ENCODE data around the gene DCTN2.

Gene DCTN2

DNA sequence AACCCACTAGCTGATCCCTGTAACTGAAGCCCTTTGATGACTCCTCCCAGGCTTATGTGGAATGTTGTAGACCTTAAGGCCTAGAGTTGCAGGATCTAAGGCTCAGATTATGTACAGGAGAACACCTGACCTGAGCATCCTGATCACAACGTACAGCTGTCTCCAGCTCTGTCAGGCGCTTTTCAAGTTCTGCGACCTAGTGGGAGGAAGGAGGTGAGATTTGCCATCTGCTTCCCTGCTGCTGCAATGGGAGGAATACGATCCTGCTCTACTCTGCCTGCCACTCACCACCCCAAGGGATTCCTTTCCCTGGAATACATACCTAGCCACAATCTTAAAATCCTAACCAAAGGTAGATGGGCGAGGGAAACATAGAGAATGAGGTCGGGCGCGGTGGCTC is 13.9 kb downstream of the DCTN2 start:
- Histone ChIP-seq H3K27me3 (no peaks in the 10 kb centered on the region), H3K4me3 (ENCODE audit: low read depth, low read length) (no peak overlapping the region), H3K4me1 (no peaks in the 10 kb centered on the region), H3K36me3 (peaks cover 63% of the 10 kb centered on the region), H3K9me3 (no peaks in the 10 kb centered on the region)
- TF ChIP-seq, protein P1, sequence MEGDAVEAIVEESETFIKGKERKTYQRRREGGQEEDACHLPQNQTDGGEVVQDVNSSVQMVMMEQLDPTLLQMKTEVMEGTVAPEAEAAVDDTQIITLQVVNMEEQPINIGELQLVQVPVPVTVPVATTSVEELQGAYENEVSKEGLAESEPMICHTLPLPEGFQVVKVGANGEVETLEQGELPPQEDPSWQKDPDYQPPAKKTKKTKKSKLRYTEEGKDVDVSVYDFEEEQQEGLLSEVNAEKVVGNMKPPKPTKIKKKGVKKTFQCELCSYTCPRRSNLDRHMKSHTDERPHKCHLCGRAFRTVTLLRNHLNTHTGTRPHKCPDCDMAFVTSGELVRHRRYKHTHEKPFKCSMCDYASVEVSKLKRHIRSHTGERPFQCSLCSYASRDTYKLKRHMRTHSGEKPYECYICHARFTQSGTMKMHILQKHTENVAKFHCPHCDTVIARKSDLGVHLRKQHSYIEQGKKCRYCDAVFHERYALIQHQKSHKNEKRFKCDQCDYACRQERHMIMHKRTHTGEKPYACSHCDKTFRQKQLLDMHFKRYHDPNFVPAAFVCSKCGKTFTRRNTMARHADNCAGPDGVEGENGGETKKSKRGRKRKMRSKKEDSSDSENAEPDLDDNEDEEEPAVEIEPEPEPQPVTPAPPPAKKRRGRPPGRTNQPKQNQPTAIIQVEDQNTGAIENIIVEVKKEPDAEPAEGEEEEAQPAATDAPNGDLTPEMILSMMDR (IDR thresholded peaks at IDR 0.05; ENCODE audit: low read depth, low read length): no peak
- DNase-seq: no peak

DNA sequence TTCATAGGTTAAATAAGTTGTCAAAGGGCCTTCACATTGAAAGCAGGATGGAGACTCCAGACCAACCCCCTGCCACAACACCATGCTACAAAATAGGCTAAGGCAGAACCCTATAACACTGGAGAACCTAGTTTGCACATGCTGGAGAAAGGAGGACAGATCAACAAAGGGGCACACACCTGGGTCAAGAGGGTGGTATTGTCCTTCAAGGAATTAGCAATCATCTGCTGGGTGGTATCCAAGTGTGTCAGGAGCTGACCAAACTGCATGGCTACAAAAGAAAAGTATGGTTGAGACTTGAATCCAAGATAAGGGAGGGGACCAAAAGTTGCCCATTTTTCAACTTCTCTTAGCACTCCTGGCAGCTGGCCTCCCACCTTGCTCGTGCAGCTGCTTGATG is 15.2 kb downstream of the DCTN2 start:
- H3K27me3 ChIP-seq: no peaks in the 10 kb centered on the region
- TF ChIP-seq, protein P1 (IDR thresholded peaks at IDR 0.05; ENCODE audit: low read depth, low read length): no peak
- H3K36me3 ChIP-seq: peaks cover 72% of the 10 kb centered on the region
- H3K4me3 ChIP-seq (ENCODE audit: low read depth, low read length): no peak overlapping the region
- H3K4me1 ChIP-seq: no peaks in the 10 kb centered on the region
- H3K9me3 ChIP-seq: no peaks in the 10 kb centered on the region
- DNase-seq: no peak

DNA sequence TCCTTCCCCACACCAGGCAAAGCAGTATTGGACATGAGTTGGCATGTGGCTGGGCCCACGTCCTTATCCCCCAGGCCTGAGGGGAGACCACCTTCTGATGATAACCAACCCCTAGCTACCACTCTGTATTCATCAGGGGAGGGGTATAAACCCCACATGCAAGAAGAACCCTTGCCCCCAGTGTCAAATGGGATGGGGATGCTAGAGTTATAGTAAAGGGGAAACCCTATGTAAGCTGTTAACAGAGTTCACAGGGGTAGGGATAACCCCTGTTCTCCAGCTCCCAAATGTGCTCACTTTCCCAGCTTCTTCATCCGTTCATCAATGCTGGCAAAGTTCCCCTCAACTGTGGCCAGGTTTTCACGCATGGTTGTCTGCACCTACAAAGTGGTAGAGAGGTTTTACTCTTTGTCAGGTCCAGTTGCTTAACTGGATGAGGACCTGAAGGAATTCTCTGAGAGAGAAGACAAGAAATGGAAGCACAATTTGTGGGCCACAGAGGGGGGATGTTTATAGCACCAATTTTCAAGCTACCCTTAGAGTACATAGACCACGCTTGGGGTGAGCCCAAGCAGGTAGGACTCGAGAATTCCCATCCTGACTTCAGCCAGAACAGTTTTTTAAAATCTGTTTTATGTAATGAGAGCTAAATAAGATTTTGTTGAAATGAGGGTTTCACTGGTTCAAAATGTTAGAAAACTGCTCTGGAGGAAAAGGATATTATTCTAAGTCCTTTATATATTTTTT is 16.4 kb downstream of the DCTN2 start:
- H3K4me3 ChIP-seq (ENCODE audit: low read depth, low read length): no peak overlapping the region
- TF ChIP-seq, protein P1 (IDR thresholded peaks at IDR 0.05; ENCODE audit: low read depth, low read length): no peak
- DNase-seq: no peak
- no peaks in the 10 kb centered on the region for H3K9me3 ChIP-seq
- no peaks in the 10 kb centered on the region for H3K27me3 ChIP-seq
- no peaks in the 10 kb centered on the region for H3K4me1 ChIP-seq
- peaks cover 80% of the 10 kb centered on the region for H3K36me3 ChIP-seq

DNA sequence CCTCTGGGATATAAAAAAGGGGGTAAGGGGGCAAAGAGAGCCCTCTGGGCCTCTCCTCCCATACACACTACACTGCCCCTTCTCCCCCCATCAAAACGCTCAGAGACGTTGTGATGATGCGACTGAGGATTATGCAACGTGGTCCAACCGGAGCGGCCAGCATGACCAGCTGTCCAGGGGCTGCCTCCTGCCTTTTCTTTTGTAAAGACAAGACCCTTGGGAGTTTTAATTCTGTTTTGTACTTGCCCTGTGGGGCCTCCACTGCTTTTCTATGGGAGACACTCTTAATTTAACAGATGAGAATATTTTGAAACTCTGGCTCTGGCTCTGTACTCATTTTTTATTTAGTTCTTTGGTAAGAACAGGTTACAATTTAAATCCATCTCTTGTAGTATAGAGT is 17.2 kb downstream of the DCTN2 start:
- Histone ChIP-seq H3K9me3 (no peaks in the 10 kb centered on the region), H3K4me1 (no peaks in the 10 kb centered on the region), H3K36me3 (peaks cover 77% of the 10 kb centered on the region), H3K27me3 (no peaks in the 10 kb centered on the region), H3K4me3 (ENCODE audit: low read depth, low read length) (no peak overlapping the region)
- TF ChIP-seq, protein P1 (IDR thresholded peaks at IDR 0.05; ENCODE audit: low read depth, low read length): no peak
- DNase-seq: no peak

DNA sequence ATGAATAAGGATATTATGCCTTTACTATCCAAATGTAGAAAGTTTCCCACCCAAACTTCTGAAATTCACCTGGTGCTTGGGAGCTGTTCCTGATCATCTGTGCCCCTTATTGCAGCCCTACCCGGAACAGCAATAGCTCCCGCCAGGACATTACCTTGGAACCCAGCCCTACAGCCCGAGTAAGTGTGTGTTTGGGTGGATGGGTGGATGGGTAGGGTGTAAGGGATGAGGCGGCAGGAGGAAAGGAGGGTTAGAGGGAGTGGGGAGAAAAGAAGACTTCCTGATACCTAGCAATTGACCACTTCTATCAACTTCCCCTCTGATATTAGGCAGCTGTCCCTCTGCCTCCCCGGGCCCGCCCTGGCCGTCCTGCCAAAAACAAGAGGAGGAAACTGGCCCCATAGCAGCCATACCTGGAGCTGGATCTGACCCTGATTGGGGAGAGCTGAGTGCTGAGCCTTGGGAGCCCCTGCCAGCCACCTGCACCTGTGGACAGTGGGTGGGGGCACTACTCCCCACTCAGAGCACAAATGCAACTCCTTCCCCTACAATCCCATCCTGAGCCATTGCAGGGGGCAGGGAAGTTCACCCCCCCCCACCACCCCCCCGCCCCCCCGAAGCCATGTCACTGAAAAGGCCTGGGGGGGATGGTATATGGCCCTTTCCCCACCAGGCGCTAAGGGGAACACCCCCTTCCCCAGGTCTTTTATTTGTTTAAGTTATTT is 18.0 kb downstream of the DCTN2 start:
- Histone ChIP-seq H3K36me3 (peaks cover 73% of the 10 kb centered on the region), H3K4me1 (no peaks in the 10 kb centered on the region), H3K27me3 (no peaks in the 10 kb centered on the region), H3K4me3 (ENCODE audit: low read depth, low read length) (no peak overlapping the region), H3K9me3 (no peaks in the 10 kb centered on the region)
- TF ChIP-seq, protein P1 (IDR thresholded peaks at IDR 0.05; ENCODE audit: low read depth, low read length): no peak
- DNase-seq: no peak

DNA sequence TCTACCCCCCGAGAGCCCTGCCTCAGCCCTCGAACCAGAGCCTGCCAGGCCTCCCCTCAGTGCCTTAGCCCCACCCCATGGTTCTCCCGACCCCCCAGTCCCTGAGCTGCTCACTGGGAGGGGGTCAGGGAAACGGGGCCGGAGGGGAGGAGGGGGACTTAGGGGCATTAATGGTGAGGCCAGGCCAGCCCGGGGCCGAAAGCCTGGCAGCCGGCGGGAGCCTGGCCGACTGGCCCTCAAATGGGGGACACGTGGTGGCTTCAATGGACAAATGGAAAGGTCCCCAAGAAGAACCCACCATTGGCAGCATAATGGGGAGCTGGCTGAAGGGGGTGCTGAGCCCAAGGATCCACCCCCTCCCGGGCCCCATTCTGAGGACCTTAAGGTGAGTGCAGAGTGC is 18.8 kb downstream of the DCTN2 start:
- no peaks in the 10 kb centered on the region for H3K9me3 ChIP-seq
- H3K4me3 ChIP-seq (ENCODE audit: low read depth, low read length): no peak overlapping the region
- no peaks in the 10 kb centered on the region; the same call in 1 of the 2 replicates for H3K4me1 ChIP-seq
- no peak for DNase-seq
- H3K27me3 ChIP-seq: no peaks in the 10 kb centered on the region
- peaks cover 68% of the 10 kb centered on the region for H3K36me3 ChIP-seq
- TF ChIP-seq, protein P1 (IDR thresholded peaks at IDR 0.05; ENCODE audit: low read depth, low read length): no peak

All from BE2C (cell line).